HepG2 (cell line): ENCODE measurements around the gene CCL8.

Source experiments
- GABPA ChIP-seq, 2 experiments: IDR thresholded peaks; 2 replicates each; pipeline ENCODE4 v1.6.1; 2011 to 2016; ENCODE audit warnings: low read depth in 2 of 2, low read length in 1 of 2, missing biosample characterization in 1 of 2, missing genetic modification characterization in 1 of 2
- KLF16 ChIP-seq, 2 experiments: sonication (generic) in 1 of 2; formaldehyde crosslinking in 1 of 2; IDR thresholded peaks; 2 replicates each; pipeline versions ENCODE4 v1.6.1 to v1.8.0; 2016 to 2023; ENCODE audit warnings: missing genetic modification reagents in 2 of 2, missing compliant biosample characterization in 1 of 2
- NFYC ChIP-seq: IDR thresholded peaks from 2 replicates; pipeline ENCODE4 v1.6.1; 2016; ENCODE audit warnings: missing genetic modification reagents, missing compliant biosample characterization
- PAX8 ChIP-seq: sonication (generic); formaldehyde crosslinking; IDR thresholded peaks from 2 replicates; pipeline ENCODE4 v1.8.0; 2022; ENCODE audit warnings: mild to moderate bottlenecking, missing genetic modification reagents, borderline replicate concordance
- SMARCE1 ChIP-seq: fragments of 450-650 bp; IDR thresholded peaks from 2 replicates; pipeline ENCODE4 v1.6.1; 2017; ENCODE audit warnings: borderline replicate concordance
- USF2 ChIP-seq, 2 experiments: sonication (generic) in 1 of 2; formaldehyde crosslinking in 1 of 2; IDR thresholded peaks; 2 replicates each; pipeline versions ENCODE4 v1.5.1 to v1.6.1; 2011 to 2020; ENCODE audit warnings: borderline replicate concordance in 1 of 2, low read depth in 1 of 2, low read length in 1 of 2, mild to moderate bottlenecking in 1 of 2, missing genetic modification reagents in 1 of 2, moderate library complexity in 1 of 2
- YY1 ChIP-seq: IDR thresholded peaks from 2 replicates; pipeline ENCODE4 v1.6.1; 2011; ENCODE audit warnings: low read length, low read depth, moderate library complexity, mild to moderate bottlenecking; ENCODE audit not compliant: insufficient read depth, insufficient replicate concordance
- ZNF512 ChIP-seq: sonication (generic); formaldehyde crosslinking; IDR thresholded peaks from 2 replicates; pipeline ENCODE4 v1.4.0; 2020; ENCODE audit warnings: mild to moderate bottlenecking, missing genetic modification reagents
- TF ChIP-seq, protein P1 (sequence below): sonication (generic); formaldehyde crosslinking; IDR thresholded peaks from 2 replicates; pipeline ENCODE4 v1.5.0; 2020; ENCODE audit warnings: mild to moderate bottlenecking, missing genetic modification reagents, moderate library complexity
- TF ChIP-seq, protein P2 (sequence below): sonication (generic); formaldehyde crosslinking; conservative IDR thresholded peaks from 2 replicates; pipeline ENCODE4 v1.8.0; 2022; ENCODE audit warnings: low read depth, missing genetic modification reagents

DNA sequence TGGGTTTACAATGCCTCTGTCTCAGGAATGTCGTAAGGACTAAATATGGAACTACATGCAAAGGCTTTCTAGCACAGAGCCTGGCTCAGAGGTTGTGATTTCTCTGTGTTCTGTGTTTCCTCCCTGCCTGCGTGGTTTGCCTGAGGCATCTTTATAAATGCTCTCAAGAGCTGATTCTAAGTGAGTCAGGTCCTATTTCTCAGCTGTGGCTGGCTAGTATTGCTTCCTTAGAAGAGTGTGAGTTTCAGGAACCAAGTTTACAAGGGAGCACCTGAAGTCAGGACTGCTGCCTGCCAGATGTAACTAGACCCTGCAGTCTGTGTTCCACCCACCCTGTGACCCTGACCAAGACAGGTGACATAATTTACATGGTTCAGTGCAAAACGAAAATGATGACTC is 51.8 kb downstream of the CCL8 start:
- TF ChIP-seq ZNF512 (CRISPR knock-in tag) (no peak), KLF16 (CRISPR knock-in tag; IDR thresholded peaks at IDR 0.05) (no peak), SMARCE1 (no peak), YY1 (no peak), GABPA (IDR thresholded peaks at IDR 0.05; ENCODE audit: low read depth, low read length) (no peak), GABPA (CRISPR knock-in tag; IDR thresholded peaks at IDR 0.05; ENCODE audit: low read depth) (no peak), USF2 (IDR thresholded peaks at IDR 0.05; ENCODE audit: low read depth, low read length) (no peak), USF2 (CRISPR knock-in tag; IDR thresholded peaks at IDR 0.05; ENCODE audit: borderline replicate concordance) (no peak), PAX8 (no peak), NFYC (no peak)
- TF ChIP-seq, protein P1, sequence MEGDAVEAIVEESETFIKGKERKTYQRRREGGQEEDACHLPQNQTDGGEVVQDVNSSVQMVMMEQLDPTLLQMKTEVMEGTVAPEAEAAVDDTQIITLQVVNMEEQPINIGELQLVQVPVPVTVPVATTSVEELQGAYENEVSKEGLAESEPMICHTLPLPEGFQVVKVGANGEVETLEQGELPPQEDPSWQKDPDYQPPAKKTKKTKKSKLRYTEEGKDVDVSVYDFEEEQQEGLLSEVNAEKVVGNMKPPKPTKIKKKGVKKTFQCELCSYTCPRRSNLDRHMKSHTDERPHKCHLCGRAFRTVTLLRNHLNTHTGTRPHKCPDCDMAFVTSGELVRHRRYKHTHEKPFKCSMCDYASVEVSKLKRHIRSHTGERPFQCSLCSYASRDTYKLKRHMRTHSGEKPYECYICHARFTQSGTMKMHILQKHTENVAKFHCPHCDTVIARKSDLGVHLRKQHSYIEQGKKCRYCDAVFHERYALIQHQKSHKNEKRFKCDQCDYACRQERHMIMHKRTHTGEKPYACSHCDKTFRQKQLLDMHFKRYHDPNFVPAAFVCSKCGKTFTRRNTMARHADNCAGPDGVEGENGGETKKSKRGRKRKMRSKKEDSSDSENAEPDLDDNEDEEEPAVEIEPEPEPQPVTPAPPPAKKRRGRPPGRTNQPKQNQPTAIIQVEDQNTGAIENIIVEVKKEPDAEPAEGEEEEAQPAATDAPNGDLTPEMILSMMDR (CRISPR knock-in tag): no peak
- TF ChIP-seq, protein P2, sequence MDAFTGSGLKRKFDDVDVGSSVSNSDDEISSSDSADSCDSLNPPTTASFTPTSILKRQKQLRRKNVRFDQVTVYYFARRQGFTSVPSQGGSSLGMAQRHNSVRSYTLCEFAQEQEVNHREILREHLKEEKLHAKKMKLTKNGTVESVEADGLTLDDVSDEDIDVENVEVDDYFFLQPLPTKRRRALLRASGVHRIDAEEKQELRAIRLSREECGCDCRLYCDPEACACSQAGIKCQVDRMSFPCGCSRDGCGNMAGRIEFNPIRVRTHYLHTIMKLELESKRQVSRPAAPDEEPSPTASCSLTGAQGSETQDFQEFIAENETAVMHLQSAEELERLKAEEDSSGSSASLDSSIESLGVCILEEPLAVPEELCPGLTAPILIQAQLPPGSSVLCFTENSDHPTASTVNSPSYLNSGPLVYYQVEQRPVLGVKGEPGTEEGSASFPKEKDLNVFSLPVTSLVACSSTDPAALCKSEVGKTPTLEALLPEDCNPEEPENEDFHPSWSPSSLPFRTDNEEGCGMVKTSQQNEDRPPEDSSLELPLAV: no peak
